GM23338 (cell line): ENCODE results near the gene SMIM9. TPM values are rescaled to one million over a fixed set of nuclear protein-coding genes. Genes with fewer than 3 reads are reported as not detected.
A peak's percentile ranks its signal among the peaks of the same experiment; 100 is the strongest.

Source experiments
- ATAC-seq: fragments of 200-7000 bp; cut with Tn5 transposase; 3 replicates; pipeline ENCODE4 v1.9.1; 2020
- DNase-seq: peaks from one replicate; pipeline ENCODE4 v3.0.0-alpha.2; 2015; ENCODE audit warnings: low spot score
- H2AFZ ChIP-seq: fragments of 200-600 bp; sonication (generic); 2 replicates; pipeline ENCODE4 v1.8.0; 2016; ENCODE audit warnings: antibody characterized with exemption, mild to moderate bottlenecking, moderate library complexity
- H3F3A ChIP-seq: fragments of 200-600 bp; sonication (generic); replicated peaks from 2 replicates; pipeline ENCODE4 v1.8.0; 2017; ENCODE audit warnings: antibody characterized with exemption, mixed run types, low read depth
- H3K27ac ChIP-seq: fragments of 200-600 bp; sonication (generic); 2 replicates; pipeline ENCODE4 v1.6.1; 2016; ENCODE audit warnings: low read depth
- H3K27me3 ChIP-seq: fragments of 200-600 bp; sonication (generic); 2 replicates; pipeline ENCODE4 v1.8.0; 2016; ENCODE audit warnings: mild to moderate bottlenecking, mixed run types, moderate library complexity; ENCODE audit not compliant: insufficient read depth
- H3K36me3 ChIP-seq: fragments of 200-600 bp; sonication (generic); 2 replicates; pipeline ENCODE4 v1.8.0; 2016; ENCODE audit warnings: mild to moderate bottlenecking; ENCODE audit not compliant: insufficient read depth
- H3K4me1 ChIP-seq: fragments of 200-600 bp; sonication (generic); 2 replicates; pipeline ENCODE4 v1.8.0; 2016; ENCODE audit warnings: mild to moderate bottlenecking, moderate library complexity; ENCODE audit not compliant: insufficient read depth
- H3K4me2 ChIP-seq: fragments of 200-600 bp; sonication (generic); 2 replicates; pipeline ENCODE4 v1.7.1; 2017; ENCODE audit warnings: mixed run types
- H3K4me3 ChIP-seq: fragments of 200-600 bp; sonication (generic); 2 replicates; pipeline ENCODE4 v1.6.1; 2016; ENCODE audit warnings: mixed run types
- H3K79me2 ChIP-seq: fragments of 200-600 bp; sonication (generic); replicated peaks from 2 replicates; pipeline ENCODE4 v1.8.0; 2017; ENCODE audit warnings: mild to moderate bottlenecking; ENCODE audit not compliant: insufficient read depth
- H3K9me2 ChIP-seq: fragments of 200-600 bp; sonication (generic); 2 replicates; pipeline ENCODE4 v1.8.0; 2017; ENCODE audit not compliant: insufficient read depth
- H4K20me1 ChIP-seq: fragments of 200-600 bp; sonication (generic); replicated peaks from 2 replicates; pipeline ENCODE4 v1.8.0; 2017; ENCODE audit warnings: mild to moderate bottlenecking; ENCODE audit not compliant: insufficient read depth
- H3K27ac Mint-ChIP-seq: 2 replicates; pipeline ENCODE4 v1.8.0; 2020; ENCODE audit warnings: inconsistent platforms, mild to moderate bottlenecking, moderate library complexity, mixed read lengths
- H3K27me3 Mint-ChIP-seq: 3 replicates; pipeline ENCODE4 v1.8.0; 2022; ENCODE audit warnings: low read depth, mild to moderate bottlenecking, moderate library complexity, mixed read lengths, inconsistent platforms; ENCODE audit not compliant: insufficient read depth, poor library complexity
- H3K36me3 Mint-ChIP-seq: 3 replicates; pipeline ENCODE4 v1.8.0; 2021; ENCODE audit warnings: low read depth, mild to moderate bottlenecking, inconsistent platforms, moderate library complexity, mixed read lengths
- H3K4me1 Mint-ChIP-seq: 3 replicates; pipeline ENCODE4 v1.8.0; 2020; ENCODE audit warnings: mild to moderate bottlenecking, inconsistent platforms, mixed read lengths
- H3K4me3 Mint-ChIP-seq: 3 replicates; pipeline ENCODE4 v1.8.0; 2021; ENCODE audit warnings: moderate library complexity, mild to moderate bottlenecking, inconsistent platforms, mixed read lengths
- H3K9me3 Mint-ChIP-seq: 3 replicates; pipeline ENCODE4 v1.8.0; 2020; ENCODE audit warnings: moderate library complexity, mild to moderate bottlenecking, inconsistent platforms, mixed read lengths
- CTCF ChIP-seq, 2 experiments: fragments of 200-600 bp in 1 of 2; sonication (generic) in 1 of 2; conservative IDR thresholded peaks; 2 replicates each; pipeline versions ENCODE4 v1.5.1 to v1.6.1; 2016 to 2017; ENCODE audit warnings: antibody characterized with exemption in 2 of 2, low read depth in 2 of 2, mild to moderate bottlenecking in 2 of 2, moderate library complexity in 1 of 2
- ETS1 ChIP-seq: IDR thresholded peaks from 2 replicates; pipeline ENCODE4 v1.6.1; 2016; ENCODE audit warnings: antibody characterized with exemption
- EZH2 ChIP-seq: fragments of 200-600 bp; sonication (generic); IDR thresholded peaks from one replicate; pipeline ENCODE4 v1.8.0; 2017; ENCODE audit warnings: antibody characterized with exemption, mild to moderate bottlenecking, low read depth; ENCODE audit not compliant: unreplicated experiment
- EZH2phosphoT487 ChIP-seq: fragments of 200-600 bp; sonication (generic); IDR thresholded peaks from one replicate; pipeline ENCODE4 v1.8.1; 2018; ENCODE audit warnings: antibody characterized with exemption; ENCODE audit not compliant: unreplicated experiment
- JUNB ChIP-seq: IDR thresholded peaks from one replicate; pipeline ENCODE4 v1.6.1; 2016; ENCODE audit warnings: antibody characterized with exemption; ENCODE audit not compliant: unreplicated experiment
- NANOG ChIP-seq: IDR thresholded peaks from 2 replicates; pipeline ENCODE4 v1.6.1; 2016; ENCODE audit warnings: antibody characterized with exemption, borderline replicate concordance
- POLR2AphosphoS5 ChIP-seq: IDR thresholded peaks from 2 replicates; pipeline ENCODE4 v1.6.1; 2016; ENCODE audit warnings: antibody characterized with exemption, low read depth
- REST ChIP-seq: IDR thresholded peaks from one replicate; pipeline ENCODE4 v1.6.1; 2018; ENCODE audit warnings: antibody characterized with exemption; ENCODE audit not compliant: unreplicated experiment
- STAT1 ChIP-seq: IDR thresholded peaks from one replicate; pipeline ENCODE4 v1.6.1; 2016; ENCODE audit warnings: antibody characterized with exemption; ENCODE audit not compliant: unreplicated experiment
- ZNF331 ChIP-seq: fragments of 250-450 bp; sonication (Bioruptor Pico); IDR thresholded peaks from 2 replicates; pipeline ENCODE4 v1.5.0; 2020; ENCODE audit warnings: low read depth, mild to moderate bottlenecking, moderate library complexity
- polyA plus RNA-seq: library from polyadenylated mRNA; unstranded; fragments of >200 nt; fragmentation: Nextera tagmentation; extraction: Ambion mirVana; gene quantifications from 2 replicates; pipeline ENCODE4 v1.2.1, GENCODE V29; 2016
- total RNA-seq: library from RNA; depleted of rRNA; stranded (reverse); fragments of >200 nt; shearing (Covaris generic); gene quantifications from 2 replicates; pipeline ENCODE4 v1.2.3, GENCODE V29; 2014

The SMIM9 gene
- total and polyA plus RNA-seq, 2 experiments from 2014 or later: not detected

- peak; percentile 28 for DNase-seq
- peak overlapping the region; percentile 22; the same call in 1 of the 3 replicates for H3K4me3 Mint-ChIP-seq
- Histone ChIP-seq H2AFZ (no peak overlapping the region), H3F3A (0 out of 2 replicates have a peak, but pooled peaks cover 4% of the 10 kb centered on the region), H3K4me1 (peaks cover 12% of the 10 kb centered on the region; the same call in 1 of the 2 replicates), H3K79me2 (no peaks in the 10 kb centered on the region), H3K4me3 (no peak overlapping the region), H3K36me3 (no peaks in the 10 kb centered on the region), H3K27ac (peak overlapping the region; percentile 82), H3K4me2 (no peak overlapping the region), H3K27me3 (no peaks in the 10 kb centered on the region), H3K9me2 (no peaks in the 10 kb centered on the region), H4K20me1 (no peaks in the 10 kb centered on the region)
- peaks cover 15% of the 10 kb centered on the region for H3K36me3 Mint-ChIP-seq
- H3K27me3 Mint-ChIP-seq: peaks cover 4% of the 10 kb centered on the region
- H3K4me1 Mint-ChIP-seq: peaks cover 36% of the 10 kb centered on the region
- no peak for ATAC-seq
- peak overlapping the region; percentile 90 for H3K27ac Mint-ChIP-seq
- H3K9me3 Mint-ChIP-seq: peaks cover 12% of the 10 kb centered on the region
- TF ChIP-seq ETS1: no peak
- TF ChIP-seq CTCF (conservative IDR thresholded peaks at IDR 0.05; ENCODE audit: low read depth in 2 of 2): no peak
- no peak for TF ChIP-seq POLR2AphosphoS5
- TF ChIP-seq REST: no peak
- TF ChIP-seq STAT1: no peak
- TF ChIP-seq ZNF331: no peak
- TF ChIP-seq NANOG: no peak
- no peak for TF ChIP-seq JUNB
- TF ChIP-seq EZH2: no peak
These were observed 12.4 kb downstream of the SMIM9 start for GRCh38 chrX:154822029-154822428.

- Histone ChIP-seq H4K20me1 (no peaks in the 10 kb centered on the region), H3K27ac (peak overlapping the region; percentile 96), H3K4me2 (0 out of 2 replicates have a peak overlapping the region, but pooled peaks have one; percentile 50), H3K36me3 (no peaks in the 10 kb centered on the region), H3K79me2 (no peaks in the 10 kb centered on the region), H3K4me1 (peaks cover 12% of the 10 kb centered on the region; the same call in 1 of the 2 replicates), H3K27me3 (no peaks in the 10 kb centered on the region), H3K4me3 (no peak overlapping the region), H3K9me2 (no peaks in the 10 kb centered on the region), H2AFZ (no peak overlapping the region), H3F3A (0 out of 2 replicates have a peak, but pooled peaks cover 4% of the 10 kb centered on the region)
- H3K4me1 Mint-ChIP-seq: peaks cover 36% of the 10 kb centered on the region
- TF ChIP-seq EZH2phosphoT487: no peak
- peak; percentile 41; the same call in 1 of the 2 replicates for TF ChIP-seq NANOG
- no peak for TF ChIP-seq ZNF331
- TF ChIP-seq STAT1: no peak
- DNase-seq: no peak
- ATAC-seq: no peak
- H3K27me3 Mint-ChIP-seq: peaks cover 4% of the 10 kb centered on the region
- peak overlapping the region; percentile 91 for H3K27ac Mint-ChIP-seq
- no peak overlapping the region for H3K4me3 Mint-ChIP-seq
- peaks cover 14% of the 10 kb centered on the region for H3K9me3 Mint-ChIP-seq
- peaks cover 18% of the 10 kb centered on the region for H3K36me3 Mint-ChIP-seq
These were observed 12.9 kb downstream of the SMIM9 start for GRCh38 chrX:154821523-154821922.
